NCI-H146 treated with DMSO at 0.1 percent for 48 hours (cell line): ENCODE measurements around the gene PLCH1.

Source experiments
- DNase-seq: peaks from one replicate; lab custom pipeline; 2025; ENCODE audit not compliant: unreplicated experiment; lab: John Stamatoyannopoulos, UW

The PLCH1 gene

DNA sequence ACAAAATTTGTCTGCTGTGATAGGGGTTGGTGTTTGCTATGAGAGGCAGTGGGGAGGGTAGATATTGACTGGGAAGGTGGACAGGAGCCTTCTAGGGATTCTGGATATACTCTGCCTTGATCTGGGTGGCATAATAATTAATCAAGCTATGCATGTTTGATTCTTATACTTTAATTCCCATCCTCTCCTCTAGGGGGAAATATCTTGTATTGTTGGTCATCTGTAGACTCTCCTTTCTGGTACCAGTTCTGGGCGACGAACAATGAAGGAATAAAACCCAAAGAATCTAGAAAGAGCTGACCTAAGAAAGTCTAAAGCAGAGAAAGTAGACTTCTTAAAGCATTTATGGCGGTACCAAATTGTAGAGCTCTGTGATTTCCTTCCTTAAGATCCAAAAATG is 253.2 kb downstream of the PLCH1 start:
- no peak for DNase-seq

DNA sequence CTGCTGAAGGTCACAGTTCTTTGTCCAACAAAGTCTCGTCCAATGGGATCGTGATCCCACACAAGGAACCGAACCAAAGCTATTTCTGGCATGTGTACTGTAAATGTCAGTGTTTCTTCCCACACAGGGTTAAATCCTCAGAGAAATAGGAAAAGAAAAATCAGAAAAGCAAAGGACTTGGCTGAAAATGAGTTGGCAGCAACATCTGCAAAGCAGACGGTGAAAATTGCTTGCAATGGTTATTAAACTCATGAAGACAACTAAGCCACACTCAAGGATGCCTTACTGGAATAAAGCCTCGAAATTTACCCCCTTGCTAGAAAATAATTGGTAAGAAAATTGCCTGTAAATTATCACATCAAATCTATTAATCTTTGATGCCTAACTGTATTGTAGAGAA is 256.2 kb downstream of the PLCH1 start:
- DNase-seq = no peak

DNA sequence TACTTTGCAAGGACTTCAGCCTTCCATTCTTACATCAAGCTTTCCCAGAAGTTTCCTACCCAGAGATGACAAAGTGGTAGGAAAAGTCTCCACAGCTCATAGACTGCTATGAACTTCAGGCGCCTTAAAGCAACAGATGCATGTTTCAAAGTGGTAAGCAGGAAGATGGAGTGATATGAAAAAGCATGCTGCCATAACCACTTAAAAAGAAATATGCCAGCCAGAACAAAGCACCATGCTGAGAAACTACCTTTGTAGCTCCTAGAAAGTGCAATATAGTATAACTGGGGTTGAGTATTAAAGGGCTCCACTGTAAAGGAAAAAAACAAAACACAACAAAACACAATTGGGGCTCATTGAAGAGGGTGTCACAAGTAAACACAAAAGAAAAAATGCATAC is 259.0 kb downstream of the PLCH1 start:
- no peak for DNase-seq

DNA sequence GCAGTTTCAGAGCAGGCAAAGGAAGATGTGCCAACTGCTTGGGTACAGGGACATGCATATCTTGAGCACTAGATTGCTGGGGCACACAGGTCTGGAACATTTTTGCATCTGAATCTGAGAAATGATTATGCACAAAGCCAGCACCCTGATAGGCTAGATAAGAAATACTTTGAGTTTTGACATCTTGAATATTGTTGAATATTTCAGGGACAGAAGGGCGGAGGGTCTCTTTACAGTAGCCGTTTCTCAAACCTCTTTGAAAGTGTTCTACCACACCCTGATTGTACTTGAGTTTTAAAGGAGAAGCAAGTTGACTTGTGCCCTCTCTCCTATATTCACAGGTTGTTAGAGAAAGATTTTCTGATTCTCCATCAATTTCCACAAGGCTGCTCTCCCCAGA is 263.3 kb downstream of the PLCH1 start:
- no peak for DNase-seq

DNA sequence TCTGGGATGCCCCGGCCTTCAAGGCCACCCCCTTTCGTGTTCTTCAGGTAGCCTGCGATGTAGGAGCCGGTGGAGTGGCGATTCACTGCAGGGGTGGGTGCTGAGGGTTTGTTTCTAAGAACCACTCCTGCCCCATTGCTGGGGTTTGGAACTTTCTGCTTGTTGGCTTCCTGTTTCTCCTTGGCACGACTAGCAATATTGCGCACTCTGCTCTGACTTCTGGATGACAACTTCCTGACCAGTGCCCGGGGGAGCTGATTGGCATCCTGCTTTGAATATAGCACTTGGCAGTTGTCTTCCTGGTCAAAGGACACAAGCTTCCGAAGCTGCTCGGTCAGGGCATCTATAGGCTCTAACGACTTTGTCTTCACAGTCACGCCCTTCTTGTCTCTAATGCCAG is 263.8 kb downstream of the PLCH1 start:
- no peak for DNase-seq

DNA sequence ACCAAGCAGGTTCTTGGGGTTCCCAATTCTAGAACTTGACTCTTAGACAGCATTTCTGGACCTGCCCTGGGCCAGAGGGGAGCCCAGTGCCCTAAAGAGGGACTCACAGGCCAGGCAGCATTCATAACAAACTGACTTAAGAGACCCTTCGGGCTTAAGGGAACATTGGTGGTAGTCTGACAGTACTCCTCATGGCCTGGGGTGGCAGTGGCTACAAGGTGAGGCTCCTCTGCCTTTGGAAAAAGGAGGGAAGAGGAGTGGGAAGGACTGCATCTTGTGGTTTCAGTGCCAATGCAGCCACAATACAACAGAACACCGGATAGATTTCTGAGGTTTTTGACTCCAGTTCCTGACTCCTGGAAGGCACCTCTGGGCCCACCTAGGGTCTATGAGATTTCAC is 279.2 kb downstream of the PLCH1 start:
- no peak for DNase-seq

DNA sequence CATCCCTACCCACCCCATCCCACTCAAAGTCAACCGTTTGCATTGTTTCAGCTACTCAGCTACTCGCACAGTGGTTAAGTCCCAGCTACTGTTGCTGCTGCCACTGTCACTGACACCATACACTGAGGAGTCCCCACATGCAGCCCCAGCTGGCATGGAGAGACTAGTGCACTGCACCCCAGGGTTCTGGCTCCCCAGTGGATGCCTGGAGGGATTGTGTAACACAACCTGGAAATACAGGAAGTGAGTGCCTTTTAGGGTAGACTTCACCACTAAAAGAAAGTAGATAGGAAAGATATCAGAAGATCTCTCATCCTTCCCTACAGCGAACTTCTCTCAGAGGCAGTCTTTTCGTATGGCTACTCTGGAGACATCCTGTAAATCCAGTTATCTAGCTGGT is 282.2 kb downstream of the PLCH1 start:
- DNase-seq = no peak

DNA sequence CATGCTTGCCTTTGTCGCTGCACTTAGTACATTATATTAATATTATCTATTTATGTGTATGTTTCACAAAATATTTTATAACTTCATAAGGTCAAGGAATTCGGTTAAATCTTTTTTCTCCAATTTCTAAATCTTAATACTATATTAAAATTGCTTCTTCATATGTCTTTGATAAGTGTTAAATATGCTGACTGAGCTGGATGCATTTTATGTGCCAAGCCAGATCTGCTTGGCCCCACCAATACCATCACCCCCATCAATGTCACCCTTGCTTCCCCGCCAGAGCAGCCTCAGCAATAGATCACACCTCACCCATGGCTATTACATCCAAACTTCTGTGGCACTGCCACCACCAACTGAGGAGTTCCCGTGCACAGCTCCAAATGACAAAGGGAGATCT is 287.3 kb downstream of the PLCH1 start:
- no peak for DNase-seq

DNA sequence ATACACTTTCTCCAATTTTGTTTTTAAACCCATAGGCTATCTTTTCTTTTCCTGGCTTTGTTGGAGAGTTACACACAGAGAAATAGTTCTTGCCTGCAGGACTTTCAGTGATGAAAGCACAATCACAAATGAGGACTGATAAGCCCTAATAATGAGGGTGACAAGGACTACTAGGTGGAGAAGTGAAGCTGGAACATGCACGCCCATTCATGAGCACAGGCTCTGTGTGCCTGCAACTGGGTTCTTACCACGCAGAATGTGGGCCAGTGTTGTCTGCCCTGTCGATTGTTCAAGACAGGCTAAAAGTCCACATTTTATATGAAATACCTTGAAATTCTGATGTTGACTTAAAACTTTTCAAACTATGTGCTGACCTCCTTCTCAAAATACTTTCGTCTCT is 289.1 kb downstream of the PLCH1 start:
- DNase-seq = no peak

DNA sequence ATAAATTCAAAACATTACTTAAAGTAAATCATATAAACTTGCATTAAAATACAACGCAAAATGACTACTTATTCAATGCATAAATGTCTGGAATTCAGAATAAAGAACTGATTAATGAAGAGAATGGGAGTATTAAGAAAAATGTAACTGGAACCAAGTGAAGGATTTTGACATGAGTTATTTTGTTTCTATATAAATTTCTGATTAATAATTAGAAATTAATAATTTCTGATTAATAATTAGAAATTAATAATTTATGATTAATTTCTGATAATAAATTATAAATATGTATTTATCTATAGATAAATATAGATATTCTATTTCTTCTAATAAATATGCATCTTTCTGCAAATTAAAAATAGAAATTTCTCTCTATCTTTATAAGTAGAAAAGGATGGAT is 291.4 kb downstream of the PLCH1 start:
- no peak for DNase-seq

DNA sequence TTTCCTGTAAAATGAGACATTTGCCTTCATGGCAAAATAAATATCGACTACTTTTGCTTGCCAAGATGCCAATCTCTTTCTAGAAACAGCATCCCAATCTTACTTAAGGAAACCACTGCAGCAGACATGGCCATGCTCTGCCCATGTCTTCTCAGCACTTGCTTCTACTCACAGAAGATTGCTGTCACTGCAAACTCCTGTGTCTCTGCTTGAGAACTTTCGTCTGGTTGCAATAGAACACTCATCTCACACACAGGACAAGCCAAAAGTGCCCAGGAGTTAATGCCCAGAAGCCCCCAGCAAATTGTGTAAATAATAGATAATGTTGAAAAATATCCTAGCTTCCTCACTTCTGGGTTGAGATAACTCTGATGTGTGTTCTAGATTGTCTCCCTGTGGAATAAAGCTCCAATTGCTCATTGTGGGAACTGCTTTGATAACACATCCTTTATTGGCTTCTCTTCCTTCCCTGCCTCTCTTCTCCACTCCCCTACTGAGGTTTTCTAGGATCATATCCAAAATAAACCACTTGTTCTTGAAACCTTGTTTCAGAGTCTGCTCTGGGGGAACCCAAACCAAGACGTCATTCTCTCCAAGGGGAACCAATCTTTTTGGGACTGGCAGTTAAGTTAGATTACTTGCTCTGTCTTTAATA is 295.1 kb downstream of the PLCH1 start:
- no peak for DNase-seq

DNA sequence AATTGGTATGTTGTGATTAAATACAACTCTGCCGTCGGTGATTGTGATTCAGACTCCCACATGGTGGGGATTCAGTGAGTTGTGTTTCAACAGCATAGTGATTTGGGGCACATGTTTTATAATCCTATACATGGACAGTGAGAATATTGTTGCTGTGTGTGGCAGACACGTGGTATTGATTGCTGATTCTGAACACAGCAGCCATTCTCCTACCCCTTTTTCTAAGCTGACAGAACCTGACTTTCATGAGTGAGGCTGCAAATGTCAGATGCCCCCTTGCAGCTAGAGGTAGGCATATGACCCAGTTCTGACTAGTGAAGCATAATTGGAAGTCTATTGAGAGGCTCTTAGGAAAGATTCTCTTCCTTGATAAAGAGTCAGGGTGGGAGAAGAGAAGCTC is 296.3 kb downstream of the PLCH1 start:
- no peak for DNase-seq

DNA sequence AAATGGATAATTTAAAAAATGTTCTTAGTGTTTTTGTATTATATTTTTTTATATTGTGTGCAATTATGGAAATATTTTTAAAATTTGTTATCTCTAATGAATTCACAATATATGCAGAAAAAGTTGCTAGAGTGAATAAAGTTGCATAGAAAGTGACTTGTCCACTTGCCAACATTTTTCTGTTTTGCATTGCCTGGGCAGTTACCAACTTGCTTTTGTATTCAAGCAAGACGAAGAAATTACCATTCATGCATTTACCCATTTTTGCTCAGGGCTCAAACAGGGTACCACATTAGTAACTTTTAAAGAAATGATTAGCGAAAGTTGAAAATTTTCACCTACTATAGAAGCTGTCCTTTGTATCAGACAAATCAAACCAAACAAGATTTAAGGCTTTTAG is 298.5 kb downstream of the PLCH1 start:
- DNase-seq = no peak

DNA sequence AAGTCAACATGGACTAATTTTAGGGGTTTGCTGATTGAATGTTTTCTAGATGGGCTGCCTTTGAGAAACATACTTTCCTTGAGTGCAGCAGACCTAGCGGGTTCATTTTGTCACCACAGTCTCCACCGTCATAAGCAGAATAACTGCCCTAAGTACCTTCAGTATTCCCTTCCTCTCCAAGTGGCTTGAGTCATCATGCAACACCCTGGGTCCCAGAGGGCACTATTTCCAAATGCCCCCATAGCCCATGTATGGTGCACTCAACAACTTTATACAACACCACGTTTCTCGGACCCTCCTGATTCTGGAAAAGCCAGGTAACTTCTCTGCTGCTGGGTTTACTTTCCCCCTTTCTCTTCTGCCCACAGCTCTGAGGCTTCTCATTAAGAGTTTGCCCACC is 300.1 kb downstream of the PLCH1 start:
- no peak for DNase-seq

DNA sequence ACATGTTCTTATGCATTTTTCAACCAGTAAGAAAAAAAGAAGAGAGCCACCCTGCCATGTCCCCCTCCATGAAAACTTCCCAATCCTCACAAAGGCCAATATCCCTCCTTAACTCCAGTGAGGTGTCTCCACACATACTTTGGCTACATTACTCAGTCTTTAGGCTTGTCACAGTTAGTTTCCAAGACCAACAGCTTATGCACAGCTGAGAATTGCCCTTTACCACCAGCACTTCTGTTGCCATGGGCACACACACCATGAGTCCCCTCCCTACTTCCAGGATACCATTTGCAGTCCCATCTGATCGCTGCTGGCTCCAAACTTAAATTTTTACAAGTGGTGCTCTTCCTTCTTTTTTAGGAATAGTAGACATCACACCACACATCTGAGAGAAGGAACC is 301.1 kb downstream of the PLCH1 start:
- no peak for DNase-seq

DNA sequence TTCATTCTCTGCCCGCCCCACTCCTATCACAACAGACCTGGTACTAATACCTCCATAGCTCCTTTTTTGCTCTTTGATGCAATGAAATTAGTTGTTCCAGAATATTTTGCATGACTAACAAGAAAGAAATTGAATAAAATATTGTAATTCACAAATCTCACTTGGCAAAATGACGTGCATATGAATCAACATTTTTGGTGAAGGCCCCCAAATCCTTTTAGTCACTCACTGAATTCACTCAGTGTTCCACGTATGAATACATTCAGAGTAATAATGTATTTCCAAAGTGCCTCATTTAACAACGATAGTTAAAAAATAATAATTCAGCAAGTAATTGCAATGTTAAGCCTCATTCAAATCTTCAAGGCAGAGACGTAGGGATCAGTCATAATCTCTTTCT is 302.8 kb downstream of the PLCH1 start:
- DNase-seq = no peak

DNA sequence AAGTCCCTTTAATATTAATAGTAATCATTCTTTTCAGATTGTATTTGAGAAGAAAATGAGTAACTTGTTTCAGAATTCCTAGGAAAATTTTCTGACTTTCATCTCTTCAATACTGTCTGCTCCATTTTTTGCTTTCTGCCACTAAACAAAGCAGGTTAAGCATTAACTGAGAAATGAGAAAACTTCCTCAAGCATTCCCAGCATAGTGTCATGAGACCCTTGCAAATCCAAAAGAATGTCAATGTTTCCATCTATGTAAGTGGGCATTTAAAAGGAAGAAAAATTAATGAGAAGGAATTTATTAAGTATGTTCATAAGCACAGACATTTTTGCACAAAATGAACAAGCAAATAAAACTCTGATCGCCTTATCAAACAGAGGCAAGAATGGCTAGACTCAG is 303.4 kb downstream of the PLCH1 start:
- DNase-seq = no peak

DNA sequence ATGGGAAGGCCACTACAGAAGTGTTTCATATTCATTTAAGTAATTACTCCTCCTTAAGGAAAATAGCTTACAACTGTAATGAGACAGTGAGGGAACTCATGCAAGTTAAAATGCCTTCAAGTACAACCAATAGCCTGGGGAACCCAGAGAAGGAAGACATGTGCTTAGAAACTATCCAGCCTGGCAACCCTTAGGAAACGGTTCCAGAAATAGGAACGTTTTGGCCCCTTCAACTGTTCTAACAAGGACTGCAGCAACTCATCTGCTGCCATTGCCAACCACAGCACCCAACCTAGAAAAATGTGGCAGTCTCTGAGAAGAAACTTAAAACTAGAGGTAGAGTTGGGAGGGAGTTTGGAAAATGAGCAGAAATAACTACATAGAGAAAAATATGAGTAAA is 303.8 kb downstream of the PLCH1 start:
- DNase-seq = no peak

DNA sequence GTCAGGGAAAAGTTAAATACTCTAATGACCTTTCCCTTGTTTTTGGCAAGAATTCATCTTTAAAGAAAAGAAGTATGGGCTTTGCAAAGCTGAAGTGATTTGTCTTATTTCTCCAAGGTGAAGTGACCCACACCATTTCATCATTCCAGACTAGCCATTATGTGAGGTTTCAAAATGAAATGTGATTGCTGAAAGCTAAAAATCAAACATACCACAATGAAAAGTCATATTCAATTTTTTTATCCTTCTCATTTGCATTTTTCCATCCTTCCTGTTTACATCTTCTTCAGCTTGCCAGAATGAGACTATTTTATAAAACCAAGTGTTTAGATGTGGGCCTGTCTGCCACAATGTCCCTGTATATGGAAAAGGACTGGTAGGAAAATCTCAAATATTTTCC is 309.1 kb downstream of the PLCH1 start:
- no peak for DNase-seq

DNA sequence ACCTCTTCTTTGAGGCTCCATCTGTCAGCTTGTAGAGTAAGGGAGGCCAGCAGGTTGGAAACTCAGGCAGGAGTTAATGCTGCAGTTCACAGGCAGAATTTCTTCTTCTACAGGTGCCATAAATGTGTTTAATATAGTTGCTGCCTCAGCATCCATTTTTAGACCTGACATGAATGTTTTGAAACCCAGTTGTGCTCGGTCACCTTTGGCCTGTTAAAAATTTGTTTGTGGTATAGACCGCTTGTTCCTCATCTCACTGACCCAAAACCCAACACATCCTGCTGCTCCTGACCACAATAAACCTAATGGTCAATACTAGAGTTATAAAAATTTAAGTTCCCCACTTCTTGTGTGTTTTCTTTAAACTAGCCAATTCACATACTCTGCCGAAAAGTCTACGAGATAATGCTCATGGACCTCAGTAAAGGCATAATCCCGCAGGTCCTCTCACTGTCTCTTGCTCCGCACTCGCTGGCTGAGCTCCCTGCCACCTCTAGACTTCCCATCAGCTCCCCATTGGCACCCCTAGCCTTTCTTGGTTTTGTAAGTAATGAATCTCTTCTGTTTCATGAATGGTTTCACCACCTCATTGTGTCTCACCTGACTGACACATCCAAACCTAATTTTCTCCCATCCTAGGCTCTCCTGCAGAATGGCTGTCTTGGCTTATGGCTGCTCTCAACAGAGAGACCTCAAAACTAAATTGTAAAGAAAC is 312.9 kb downstream of the PLCH1 start:
- no peak for DNase-seq

DNA sequence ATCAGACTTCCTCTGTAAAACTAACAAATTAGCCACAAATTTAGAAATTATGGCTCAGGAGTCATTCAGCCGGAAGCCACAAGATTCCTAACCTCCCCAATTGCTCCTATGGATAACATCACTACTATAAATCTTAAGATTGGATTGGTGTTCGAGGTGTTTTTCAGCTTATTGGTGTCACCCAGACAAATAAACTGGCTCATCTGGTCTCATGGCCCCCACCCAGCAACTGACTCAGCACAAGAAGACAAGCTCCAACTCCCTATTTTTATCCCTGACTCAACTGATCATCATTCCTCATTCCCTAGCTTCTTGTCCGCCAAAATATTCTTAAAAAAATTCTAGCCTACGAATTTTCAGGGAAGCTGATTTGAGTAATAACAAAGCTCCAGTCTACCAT is 316.3 kb downstream of the PLCH1 start:
- no peak for DNase-seq

DNA sequence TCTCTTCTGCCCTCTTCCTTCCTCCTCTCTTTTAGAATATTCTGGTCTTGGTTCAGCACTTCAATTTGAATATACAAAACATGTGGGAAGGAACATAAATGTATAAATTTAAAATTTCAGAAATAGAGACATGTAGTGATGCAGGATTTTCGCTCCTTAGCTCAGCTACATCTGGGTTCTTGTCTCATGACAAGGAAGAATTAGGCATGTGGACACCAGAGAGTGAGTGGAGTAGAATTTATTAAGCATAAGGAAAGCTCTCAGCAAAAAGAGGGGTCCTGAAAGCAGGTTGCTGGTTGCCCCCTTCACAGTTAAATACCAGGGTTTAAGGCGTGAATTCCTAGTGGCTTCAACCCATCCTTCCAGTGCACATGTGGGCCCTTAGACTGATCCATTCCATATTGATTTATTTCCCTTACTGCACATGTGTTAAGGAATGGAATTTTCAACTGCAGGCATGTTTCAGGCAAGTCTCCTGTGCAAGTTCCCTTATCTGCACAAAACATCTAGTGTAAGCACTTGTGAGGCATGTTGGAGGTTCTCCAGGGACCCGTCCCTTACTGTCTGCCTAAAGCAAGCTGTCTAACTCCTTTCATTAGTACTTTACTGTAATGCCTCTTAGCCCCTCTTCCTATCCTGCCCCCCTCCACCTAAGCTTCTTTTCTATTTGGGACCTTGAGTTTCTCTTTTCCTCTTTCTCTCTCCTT is 318.2 kb downstream of the PLCH1 start:
- DNase-seq = no peak

DNA sequence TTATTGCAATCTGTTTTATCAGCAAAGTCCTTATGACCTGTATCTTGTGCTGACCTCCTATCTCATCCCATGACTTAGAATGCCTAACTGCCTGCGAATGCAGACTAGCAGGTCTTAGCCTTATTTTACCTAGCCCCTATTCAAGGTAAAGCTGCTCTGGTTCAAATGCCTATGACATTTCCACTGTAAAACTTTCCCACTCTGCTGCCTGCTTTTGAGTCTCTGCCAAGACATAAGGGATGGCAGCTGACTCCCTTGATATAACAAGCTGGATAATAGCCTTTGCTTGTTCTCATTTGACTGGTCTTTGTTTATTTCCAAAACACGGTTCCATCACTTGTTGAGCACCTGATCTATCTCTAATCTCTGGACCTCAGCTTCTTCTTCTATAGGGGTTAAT is 319.5 kb downstream of the PLCH1 start:
- DNase-seq = no peak
